ENCODE measurements around the gene MYORG. TPM values are rescaled to one million over a fixed set of nuclear protein-coding genes. Genes with fewer than 3 reads are reported as not detected.

MYORG gene
- total RNA-seq, 1 experiment from 2014 or later = 5.6 TPM

DNA sequence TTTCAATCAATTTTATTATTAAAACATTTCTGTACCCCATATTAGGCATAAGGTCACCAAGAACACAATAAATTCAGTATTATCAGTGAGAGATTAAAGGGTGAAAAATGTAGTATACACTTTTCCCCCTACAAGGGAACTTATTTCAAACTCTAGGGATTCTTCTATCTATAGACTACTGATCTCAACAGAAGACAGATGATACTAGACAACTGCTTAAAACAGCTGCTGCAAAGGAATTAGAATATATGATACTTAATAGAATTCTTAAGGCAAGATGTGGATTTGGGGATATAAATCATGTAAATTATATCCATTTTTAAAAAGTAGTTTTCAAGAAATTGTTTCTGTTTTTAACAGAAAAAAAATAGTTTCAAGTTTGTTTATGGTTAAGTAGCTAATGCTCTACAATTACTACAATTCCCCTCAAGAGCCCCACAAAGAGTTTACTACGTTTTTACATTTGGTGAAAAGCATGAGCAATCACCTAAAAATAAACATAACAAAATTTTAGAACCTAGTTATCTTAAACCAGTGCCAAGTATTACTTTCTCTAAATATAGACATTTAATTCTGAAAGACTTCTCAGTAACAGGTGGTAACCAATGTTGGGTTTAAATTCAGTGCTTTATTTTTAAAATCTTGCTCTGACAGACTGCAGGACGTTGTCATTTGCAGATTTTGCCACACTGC, 53.7 kb downstream of the MYORG start:
- Histone ChIP-seq H4K91ac (ENCODE audit: insufficient read length, low read depth, low read length) (no peak overlapping the region), H3K23me2 (ENCODE audit: insufficient read length, low read depth, low read length, poor library complexity, severe bottlenecking) (no peaks in the 10 kb centered on the region), H3K79me2 (ENCODE audit: insufficient read depth, low read length) (no peaks in the 10 kb centered on the region; the same call in 1 of the 2 replicates), H3K14ac (ENCODE audit: insufficient read depth, low read length) (no peak overlapping the region), H4K8ac (replicated peaks; ENCODE audit: insufficient read length, low read depth, low read length) (no peak overlapping the region), H3K27me3 (ENCODE audit: insufficient read depth, low read length) (no peaks in the 10 kb centered on the region), H2BK20ac (ENCODE audit: low read depth, low read length, poor library complexity, severe bottlenecking) (no peak overlapping the region), H3K18ac (ENCODE audit: insufficient read length, low read depth, low read length) (no peak overlapping the region), H3K56ac (ENCODE audit: insufficient read length, low read depth, low read length) (no peak overlapping the region), H3K79me1 (ENCODE audit: insufficient read depth, low read depth, low read length, poor library complexity, severe bottlenecking) (no peaks in the 10 kb centered on the region), H2AFZ (ENCODE audit: low read length) (no peak overlapping the region), H3K9me3 (ENCODE audit: control insufficient read depth, low read depth, low read length) (no peaks in the 10 kb centered on the region), H2BK5ac (ENCODE audit: insufficient read length, low read length) (no peak overlapping the region), H2BK120ac (ENCODE audit: low read depth, low read length, poor library complexity, severe bottlenecking) (no peak overlapping the region), H3K23ac (ENCODE audit: insufficient read length, low read depth, low read length) (no peak overlapping the region), H2BK12ac (ENCODE audit: insufficient read length, low read depth, low read length) (no peak overlapping the region), H3K4me1 (ENCODE audit: insufficient read depth, low read length) (no peaks in the 10 kb centered on the region; the same call in 1 of the 2 replicates), H3K4me2 (ENCODE audit: insufficient read depth, insufficient read length, low read length) (no peak overlapping the region), H3K27ac (ENCODE audit: insufficient read length, low read depth, low read length) (no peak overlapping the region), H3K9ac (ENCODE audit: extremely low read depth, insufficient read length, low read length) (no peak overlapping the region), H4K20me1 (ENCODE audit: control insufficient read depth, insufficient read depth, insufficient read length) (no peaks in the 10 kb centered on the region), H3T11ph (ENCODE audit: low read length) (no peak overlapping the region), H4K5ac (ENCODE audit: insufficient read length, low read depth, low read length) (no peak overlapping the region), H3K4ac (ENCODE audit: low read depth, low read length) (no peak overlapping the region), H2AK5ac (ENCODE audit: insufficient read length, low read length) (no peak overlapping the region), H2BK15ac (ENCODE audit: low read depth, low read length) (no peak overlapping the region)
- H3K4me1 Mint-ChIP-seq = peaks cover 5 to 11% of the 10 kb centered on the region in 2 experiments
- H3K27me3 Mint-ChIP-seq (ENCODE audit: low read depth) = no peaks in the 10 kb centered on the region
- TF ChIP-seq, protein P1, sequence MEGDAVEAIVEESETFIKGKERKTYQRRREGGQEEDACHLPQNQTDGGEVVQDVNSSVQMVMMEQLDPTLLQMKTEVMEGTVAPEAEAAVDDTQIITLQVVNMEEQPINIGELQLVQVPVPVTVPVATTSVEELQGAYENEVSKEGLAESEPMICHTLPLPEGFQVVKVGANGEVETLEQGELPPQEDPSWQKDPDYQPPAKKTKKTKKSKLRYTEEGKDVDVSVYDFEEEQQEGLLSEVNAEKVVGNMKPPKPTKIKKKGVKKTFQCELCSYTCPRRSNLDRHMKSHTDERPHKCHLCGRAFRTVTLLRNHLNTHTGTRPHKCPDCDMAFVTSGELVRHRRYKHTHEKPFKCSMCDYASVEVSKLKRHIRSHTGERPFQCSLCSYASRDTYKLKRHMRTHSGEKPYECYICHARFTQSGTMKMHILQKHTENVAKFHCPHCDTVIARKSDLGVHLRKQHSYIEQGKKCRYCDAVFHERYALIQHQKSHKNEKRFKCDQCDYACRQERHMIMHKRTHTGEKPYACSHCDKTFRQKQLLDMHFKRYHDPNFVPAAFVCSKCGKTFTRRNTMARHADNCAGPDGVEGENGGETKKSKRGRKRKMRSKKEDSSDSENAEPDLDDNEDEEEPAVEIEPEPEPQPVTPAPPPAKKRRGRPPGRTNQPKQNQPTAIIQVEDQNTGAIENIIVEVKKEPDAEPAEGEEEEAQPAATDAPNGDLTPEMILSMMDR (conservative IDR thresholded peaks at IDR 0.05) = no peak
- no peak overlapping the region for H3K4me3 Mint-ChIP-seq
- H3K36me3 Mint-ChIP-seq (ENCODE audit: insufficient read depth in 1 of 3, low read depth in 3 of 3) = no peaks in the 10 kb centered on the region
- no CpG with 5 or more reads among the region's 2 CpGs for WGBS (ENCODE audit: extremely low coverage, insufficient read length, low lambda C conversion rate)
- no peak for DNase-seq
- H3K27ac Mint-ChIP-seq = no peak overlapping the region
- H3K9me3 Mint-ChIP-seq = no peaks in the 10 kb centered on the region

Measured in H9 (cell line).